PC-9 (cell line): ENCODE results near the gene AHI1. TPM values are rescaled to one million over a fixed set of nuclear protein-coding genes. Genes with fewer than 3 reads are reported as not detected.

Source experiments
- BruUV-seq: library from RNA; stranded (reverse); fragments of 400-500 nt; replicated peaks from 2 replicates; lab custom pipeline; 2021; lab: Mats Ljungman, UMichigan
- CTCF ChIA-PET: fragments of 300-600 bp; sonication (Branson Sonifier 250); formaldehyde crosslinking; loops from one replicate; lab custom pipeline; 2022; ENCODE audit warnings: antibody characterized with exemption; lab: Charles Lee
- POLR2A ChIA-PET: fragments of 300-600 bp; sonication (Branson Sonifier 250); formaldehyde crosslinking; loops from one replicate; lab custom pipeline; 2022; ENCODE audit warnings: antibody characterized with exemption; ENCODE audit not compliant: unreplicated experiment; lab: Charles Lee
- DNase-seq, 2 experiments: peaks; one replicate each; pipeline versions ENCODE4 v3.0.0 to v3.0.0-alpha.2; 2015 to 2022; ENCODE audit warnings: mixed read lengths in 1 of 2
- H2AFZ ChIP-seq: fragments of 200-600 bp; sonication (generic); 2 replicates; pipeline ENCODE4 v1.8.1; 2017; ENCODE audit warnings: antibody characterized with exemption
- H3F3A ChIP-seq: fragments of 200-600 bp; sonication (generic); 2 replicates; pipeline ENCODE4 v1.8.1; 2017; ENCODE audit warnings: antibody characterized with exemption, mild to moderate bottlenecking, low read depth; ENCODE audit not compliant: insufficient read depth
- H3K27ac ChIP-seq: fragments of 200-600 bp; sonication (generic); 2 replicates; pipeline ENCODE4 v1.6.1; 2016; ENCODE audit warnings: mixed run types
- H3K27me3 ChIP-seq: fragments of 200-600 bp; sonication (generic); 2 replicates; pipeline ENCODE4 v1.6.1; 2016; ENCODE audit warnings: low read depth, mixed run types; ENCODE audit not compliant: insufficient read depth
- H3K36me3 ChIP-seq: fragments of 200-600 bp; sonication (generic); 2 replicates; pipeline ENCODE4 v1.6.1; 2016; ENCODE audit warnings: low read depth, mixed run types
- H3K4me1 ChIP-seq: fragments of 200-600 bp; sonication (generic); replicated peaks from 2 replicates; pipeline ENCODE4 v1.6.1; 2016; ENCODE audit warnings: mixed run types; ENCODE audit not compliant: insufficient read depth
- H3K4me2 ChIP-seq: fragments of 200-600 bp; sonication (generic); 2 replicates; pipeline ENCODE4 v1.6.1; 2017; ENCODE audit warnings: mixed run types
- H3K4me3 ChIP-seq: fragments of 200-600 bp; sonication (generic); 2 replicates; pipeline ENCODE4 v1.6.1; 2016; ENCODE audit warnings: mixed run types
- H3K79me2 ChIP-seq: fragments of 200-600 bp; sonication (generic); 2 replicates; pipeline ENCODE4 v1.6.1; 2017; ENCODE audit warnings: low read depth, mixed run types
- H3K9me2 ChIP-seq: fragments of 200-600 bp; sonication (generic); 2 replicates; pipeline ENCODE4 v1.8.1; 2017; ENCODE audit warnings: mild to moderate bottlenecking; ENCODE audit not compliant: insufficient read depth
- H3K9me3 ChIP-seq: fragments of 200-600 bp; sonication (generic); 2 replicates; pipeline ENCODE4 v1.8.1; 2016; ENCODE audit warnings: low read depth; ENCODE audit not compliant: insufficient read depth
- H4K20me1 ChIP-seq: fragments of 200-600 bp; sonication (generic); 2 replicates; pipeline ENCODE4 v1.8.1; 2017; ENCODE audit not compliant: insufficient read depth
- EZH2 ChIP-seq: fragments of 200-600 bp; sonication (generic); IDR thresholded peaks from 2 replicates; pipeline ENCODE4 v1.8.0; 2017; ENCODE audit warnings: antibody characterized with exemption, low read depth
- intact Hi-C: fragments of 100-400 bp; cut with micrococcal nuclease; formaldehyde crosslinking; loops from one replicate; pipeline ENCODE4 v1.10.0; 2022; ENCODE audit not compliant: unreplicated experiment
- total RNA-seq: library from RNA; stranded (reverse); gene quantifications from 2 replicates; pipeline ENCODE4 v1.2.3, GENCODE V29; 2021
- TF ChIP-seq, protein P1 (sequence below): fragments of 200-600 bp; sonication (generic); conservative IDR thresholded peaks from 2 replicates; pipeline ENCODE4 v1.6.1; 2017; ENCODE audit warnings: mixed run types, antibody characterized with exemption, mild to moderate bottlenecking, moderate library complexity

The AHI1 gene
- total RNA-seq, 1 experiment from 2014 or later = 19.9 TPM

DNA sequence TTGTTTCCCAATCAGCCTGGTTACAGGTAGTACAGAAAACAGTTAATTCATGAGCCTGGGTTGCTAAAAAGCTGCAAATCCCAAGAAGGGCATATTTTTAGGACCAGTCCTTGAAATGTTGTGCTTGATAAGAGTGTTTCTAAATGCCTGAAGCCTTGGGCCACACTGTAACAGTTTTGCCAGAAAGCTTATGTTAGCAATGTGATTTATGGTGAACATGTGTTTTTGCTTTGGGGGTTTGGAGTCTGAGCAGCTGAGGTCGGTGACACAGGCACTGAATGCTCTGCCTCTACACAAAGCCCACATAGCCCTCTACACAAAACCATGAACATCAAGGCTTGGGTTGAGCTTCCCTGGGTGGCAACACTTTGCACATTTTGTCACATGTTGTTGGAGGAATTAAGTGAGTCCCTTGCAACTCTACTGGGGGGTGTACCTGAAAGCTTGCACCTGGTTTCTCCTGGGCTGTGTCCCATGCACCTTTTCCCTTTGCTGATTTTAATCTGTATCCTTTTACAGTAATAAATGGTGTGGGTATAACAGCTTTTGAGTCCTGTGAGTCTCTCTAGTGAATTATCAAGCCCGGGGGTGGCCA, 22.2 kb downstream of the AHI1 start:
- ChIA-PET POLR2A (no interaction called here), CTCF (no interaction called here)
- intact Hi-C loops = no loop called here
- no peak overlapping the region for H2AFZ ChIP-seq
- H3K4me3 ChIP-seq = no peak overlapping the region
- H3K36me3 ChIP-seq = peaks cover 16% of the 10 kb centered on the region
- H3F3A ChIP-seq = no peaks in the 10 kb centered on the region
- DNase-seq = no peak
- H3K4me2 ChIP-seq = no peak overlapping the region
- 0 out of 2 replicates have a peak, but pooled peaks cover 2% of the 10 kb centered on the region for H4K20me1 ChIP-seq
- H3K4me1 ChIP-seq = no peaks in the 10 kb centered on the region
- no peaks in the 10 kb centered on the region for H3K79me2 ChIP-seq
- no TSS peak for BruUV-seq
- no peak overlapping the region for H3K27ac ChIP-seq
- H3K9me2 ChIP-seq = no peaks in the 10 kb centered on the region; the same call in 1 of the 2 replicates
- TF ChIP-seq, protein P1, sequence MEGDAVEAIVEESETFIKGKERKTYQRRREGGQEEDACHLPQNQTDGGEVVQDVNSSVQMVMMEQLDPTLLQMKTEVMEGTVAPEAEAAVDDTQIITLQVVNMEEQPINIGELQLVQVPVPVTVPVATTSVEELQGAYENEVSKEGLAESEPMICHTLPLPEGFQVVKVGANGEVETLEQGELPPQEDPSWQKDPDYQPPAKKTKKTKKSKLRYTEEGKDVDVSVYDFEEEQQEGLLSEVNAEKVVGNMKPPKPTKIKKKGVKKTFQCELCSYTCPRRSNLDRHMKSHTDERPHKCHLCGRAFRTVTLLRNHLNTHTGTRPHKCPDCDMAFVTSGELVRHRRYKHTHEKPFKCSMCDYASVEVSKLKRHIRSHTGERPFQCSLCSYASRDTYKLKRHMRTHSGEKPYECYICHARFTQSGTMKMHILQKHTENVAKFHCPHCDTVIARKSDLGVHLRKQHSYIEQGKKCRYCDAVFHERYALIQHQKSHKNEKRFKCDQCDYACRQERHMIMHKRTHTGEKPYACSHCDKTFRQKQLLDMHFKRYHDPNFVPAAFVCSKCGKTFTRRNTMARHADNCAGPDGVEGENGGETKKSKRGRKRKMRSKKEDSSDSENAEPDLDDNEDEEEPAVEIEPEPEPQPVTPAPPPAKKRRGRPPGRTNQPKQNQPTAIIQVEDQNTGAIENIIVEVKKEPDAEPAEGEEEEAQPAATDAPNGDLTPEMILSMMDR = no peak
- no peak for TF ChIP-seq EZH2
- H3K27me3 ChIP-seq = no peaks in the 10 kb centered on the region
- H3K9me3 ChIP-seq = peaks cover 8% of the 10 kb centered on the region; the same call in 1 of the 2 replicates

DNA sequence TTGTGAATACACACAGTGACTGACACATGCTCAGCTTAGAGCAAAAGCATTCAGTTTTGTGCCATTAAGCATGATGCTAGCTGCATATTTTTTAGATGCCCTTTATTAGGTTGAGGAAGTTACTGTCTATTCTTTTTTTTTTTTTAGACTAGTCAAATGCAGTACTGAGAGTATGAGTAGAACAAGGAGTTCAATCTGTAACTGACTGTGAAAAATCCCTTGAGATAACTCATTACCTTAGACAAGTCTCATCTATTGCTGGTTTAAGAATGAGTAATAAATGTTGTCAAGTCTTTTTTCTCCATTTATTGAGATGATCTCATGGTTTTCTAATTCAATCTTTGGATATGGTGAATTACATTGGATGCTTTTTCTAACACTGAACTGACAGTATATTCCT, 23.2 kb downstream of the AHI1 start:
- Histone ChIP-seq H2AFZ (no peak overlapping the region), H3K4me1 (no peaks in the 10 kb centered on the region), H3F3A (no peaks in the 10 kb centered on the region), H3K36me3 (peaks cover 6% of the 10 kb centered on the region; the same call in 1 of the 2 replicates), H3K4me3 (no peak overlapping the region), H3K9me3 (peaks cover 3% of the 10 kb centered on the region; the same call in 1 of the 2 replicates), H3K27ac (no peak overlapping the region), H3K4me2 (no peak overlapping the region), H3K79me2 (no peaks in the 10 kb centered on the region), H3K9me2 (no peaks in the 10 kb centered on the region; the same call in 1 of the 2 replicates), H4K20me1 (0 out of 2 replicates have a peak, but pooled peaks cover 3% of the 10 kb centered on the region), H3K27me3 (no peaks in the 10 kb centered on the region)
- TF ChIP-seq, protein P1 = no peak
- no peak for TF ChIP-seq EZH2
- ChIA-PET POLR2A (no interaction called here), CTCF (no interaction called here)
- intact Hi-C loops = no loop called here
- BruUV-seq = no TSS peak
- DNase-seq = no peak

DNA sequence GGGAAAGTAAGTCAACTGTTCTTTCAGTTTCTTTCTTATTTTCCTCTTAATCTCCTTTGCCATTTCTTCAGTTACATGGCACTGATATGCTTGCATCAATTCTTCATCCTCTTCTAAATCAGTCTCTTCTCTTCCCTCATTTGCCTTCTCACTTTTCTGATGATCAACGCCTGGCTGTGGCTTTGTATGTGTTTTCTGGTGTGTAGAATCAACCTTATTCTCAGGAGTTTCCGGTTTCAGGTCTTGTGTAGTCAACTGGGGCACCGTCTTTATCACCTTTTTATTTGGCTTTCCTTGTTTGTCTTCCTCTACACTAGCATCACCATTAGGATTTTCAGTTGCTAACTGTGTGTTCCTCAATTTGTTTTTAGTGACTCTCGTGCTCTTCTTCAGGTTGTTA, 31.6 kb downstream of the AHI1 start:
- Histone ChIP-seq H2AFZ (no peak overlapping the region), H3F3A (no peaks in the 10 kb centered on the region; the same call in 1 of the 2 replicates), H3K9me3 (no peaks in the 10 kb centered on the region), H3K36me3 (peaks cover 16% of the 10 kb centered on the region; the same call in 1 of the 2 replicates), H4K20me1 (0 out of 2 replicates have a peak, but pooled peaks cover 3% of the 10 kb centered on the region), H3K4me3 (no peak overlapping the region), H3K27ac (no peak overlapping the region), H3K4me2 (no peak overlapping the region), H3K27me3 (no peaks in the 10 kb centered on the region), H3K79me2 (no peaks in the 10 kb centered on the region), H3K9me2 (no peaks in the 10 kb centered on the region), H3K4me1 (no peaks in the 10 kb centered on the region)
- TF ChIP-seq, protein P1 = no peak
- TF ChIP-seq EZH2 = no peak
- ChIA-PET POLR2A (no interaction called here), CTCF (interaction anchor here (0.5 kb wide), 1 partner anchor 15 kb away, joined by 16 read pairs; no protein-coding TSS in a partner anchor)
- intact Hi-C loops = no loop called here
- no peak for DNase-seq
- no TSS peak for BruUV-seq
